HEK293T (cell line): ENCODE data around the gene CBFA2T2.

Experiments
- CTCF ChIA-PET: fragments of 350-600 bp; formaldehyde crosslinking; extraction: SDS; loops from one replicate; lab custom pipeline; 2021; ENCODE audit warnings: antibody characterized with exemption, inconsistent platforms; lab: Yijun Ruan, JAX
- POLR2A ChIA-PET: fragments of 350-600 bp; formaldehyde crosslinking; extraction: SDS; loops from one replicate; lab custom pipeline; 2020; ENCODE audit warnings: antibody characterized with exemption, inconsistent platforms; lab: Yijun Ruan, JAX
- DNase-seq: peaks from one replicate; pipeline ENCODE4 v3.0.0; 2012; ENCODE audit warnings: mixed read lengths; ENCODE audit errors: extremely low spot score
- ARNT ChIP-seq: fragments of 450-650 bp; IDR thresholded peaks from 2 replicates; pipeline ENCODE4 v1.6.1; 2017; ENCODE audit warnings: mild to moderate bottlenecking
- BHLHE40 ChIP-seq: fragments of 450-650 bp; IDR thresholded peaks from 2 replicates; pipeline ENCODE4 v1.6.1; 2016; ENCODE audit warnings: mild to moderate bottlenecking, moderate library complexity, borderline replicate concordance
- CTBP1 ChIP-seq: fragments of 450-650 bp; IDR thresholded peaks from 2 replicates; pipeline ENCODE4 v1.6.1; 2016; ENCODE audit warnings: borderline replicate concordance
- ELF4 ChIP-seq: fragments of 450-650 bp; IDR thresholded peaks from 2 replicates; pipeline ENCODE4 v1.6.1; 2017; ENCODE audit warnings: antibody characterized with exemption
- FOXA1 ChIP-seq: fragments of 450-650 bp; IDR thresholded peaks from 2 replicates; pipeline ENCODE4 v1.6.1; 2016; ENCODE audit warnings: mild to moderate bottlenecking
- FOXK2 ChIP-seq: fragments of 450-650 bp; IDR thresholded peaks from 2 replicates; pipeline ENCODE4 v1.6.1; 2016; ENCODE audit warnings: mild to moderate bottlenecking
- FOXM1 ChIP-seq: fragments of 450-650 bp; IDR thresholded peaks from 2 replicates; pipeline ENCODE4 v1.6.1; 2017; ENCODE audit warnings: mild to moderate bottlenecking, borderline replicate concordance
- HDGF ChIP-seq: fragments of 450-650 bp; IDR thresholded peaks from 2 replicates; pipeline ENCODE4 v1.6.1; 2017; ENCODE audit warnings: antibody characterized with exemption, borderline replicate concordance
- L3MBTL2 ChIP-seq: fragments of 450-650 bp; conservative IDR thresholded peaks from 2 replicates; pipeline ENCODE4 v1.6.1; 2016; ENCODE audit warnings: mild to moderate bottlenecking
- LEF1 ChIP-seq: fragments of 450-650 bp; IDR thresholded peaks from 2 replicates; pipeline ENCODE4 v1.6.1; 2017; ENCODE audit warnings: mild to moderate bottlenecking, borderline replicate concordance
- NFRKB ChIP-seq: fragments of 450-650 bp; IDR thresholded peaks from 2 replicates; pipeline ENCODE4 v1.6.1; 2016; ENCODE audit warnings: mild to moderate bottlenecking, moderate library complexity
- PKNOX1 ChIP-seq: fragments of 450-650 bp; IDR thresholded peaks from 2 replicates; pipeline ENCODE4 v1.6.1; 2016
- SP1 ChIP-seq: fragments of 450-650 bp; IDR thresholded peaks from 2 replicates; pipeline ENCODE4 v1.6.1; 2017
- SUZ12 ChIP-seq: fragments of 450-650 bp; IDR thresholded peaks from 2 replicates; pipeline ENCODE4 v1.6.1; 2016; ENCODE audit warnings: mild to moderate bottlenecking
- TARDBP ChIP-seq: fragments of 450-650 bp; IDR thresholded peaks from 2 replicates; pipeline ENCODE4 v1.6.1; 2016
- ZNF384 ChIP-seq: fragments of 450-650 bp; IDR thresholded peaks from 2 replicates; pipeline ENCODE4 v1.6.1; 2016

Gene CBFA2T2

GRCh38 chr20:33648396-33649004, 158.6 kb downstream of the CBFA2T2 start:
- no peak for TF ChIP-seq FOXK2
- no peak for TF ChIP-seq BHLHE40
- no peak for TF ChIP-seq CTBP1
- TF ChIP-seq PKNOX1: no peak
- TF ChIP-seq L3MBTL2: no peak
- no peak for TF ChIP-seq FOXM1
- TF ChIP-seq ZNF384: no peak
- TF ChIP-seq FOXA1: no peak
- no peak for TF ChIP-seq ELF4
- TF ChIP-seq SP1: no peak
- no peak for TF ChIP-seq LEF1
- no peak for TF ChIP-seq ARNT
- no peak for TF ChIP-seq TARDBP
- TF ChIP-seq NFRKB: no peak
- TF ChIP-seq SUZ12: no peak
- TF ChIP-seq HDGF: no peak
- ChIA-PET CTCF (no interaction called here), POLR2A (interaction anchor here (0.6 to 1.1 kb wide), 2 partner anchors 15 to 158 kb away, joined by 3 read pairs; partner anchors contain the start of gene CBFA2T2)
- DNase-seq: no peak

GRCh38 chr20:33649201-33649681, 159.3 kb downstream of the CBFA2T2 start:
- CTCF ChIA-PET: interaction anchor here (0.6 kb wide), 1 partner anchor 126 kb away, joined by 3 read pairs; no protein-coding TSS in a partner anchor
- no peak for TF ChIP-seq TARDBP
- TF ChIP-seq NFRKB: no peak
- TF ChIP-seq FOXK2: no peak
- no peak for TF ChIP-seq SP1
- TF ChIP-seq FOXM1: no peak
- TF ChIP-seq ARNT: no peak
- TF ChIP-seq L3MBTL2: no peak
- TF ChIP-seq PKNOX1: no peak
- TF ChIP-seq ELF4: no peak
- no peak for TF ChIP-seq HDGF
- no peak for TF ChIP-seq SUZ12
- no peak for TF ChIP-seq LEF1
- TF ChIP-seq FOXA1: no peak
- TF ChIP-seq CTBP1: no peak
- no peak for DNase-seq
- POLR2A ChIA-PET: interaction anchor here (1.1 kb wide), 1 partner anchor 14 kb away, joined by 3 read pairs; no protein-coding TSS in a partner anchor

- TF ChIP-seq CTBP1: no peak
- no peak for TF ChIP-seq FOXM1
- no peak for TF ChIP-seq PKNOX1
- TF ChIP-seq FOXA1: no peak
- TF ChIP-seq ARNT: no peak
- TF ChIP-seq FOXK2: no peak
- TF ChIP-seq L3MBTL2: no peak
- no peak for TF ChIP-seq BHLHE40
- ChIA-PET CTCF (interaction anchor here (0.6 kb wide), 2 partner anchors 16 to 134 kb away, joined by 4 to 6 read pairs; no protein-coding TSS in a partner anchor), POLR2A (no interaction called here)
- no peak for DNase-seq
Observed at GRCh38 chr20:33650111-33650752, 160.3 kb downstream of the CBFA2T2 start.

- no peak for DNase-seq
- ChIA-PET POLR2A (interaction anchor here (1.3 kb wide), 1 partner anchor 13 kb away, joined by 6 read pairs; no protein-coding TSS in a partner anchor), CTCF (interaction anchor here (0.6 kb wide), 2 partner anchors 16 to 135 kb away, joined by 4 to 6 read pairs; no protein-coding TSS in a partner anchor)
- TF ChIP-seq TARDBP: no peak
- TF ChIP-seq ARNT: no peak
- no peak for TF ChIP-seq NFRKB
- TF ChIP-seq SP1: no peak
- TF ChIP-seq ZNF384: no peak
- no peak for TF ChIP-seq CTBP1
- TF ChIP-seq BHLHE40: no peak
- TF ChIP-seq FOXA1: no peak
- TF ChIP-seq HDGF: no peak
- TF ChIP-seq PKNOX1: no peak
- TF ChIP-seq LEF1: no peak
- no peak for TF ChIP-seq ELF4
- no peak for TF ChIP-seq FOXK2
- TF ChIP-seq SUZ12: no peak
- TF ChIP-seq FOXM1: no peak
- TF ChIP-seq L3MBTL2: no peak
Observed at GRCh38 chr20:33650753-33651561, 161.1 kb downstream of the CBFA2T2 start.
